ENCODE data around the gene CFAP20DC. TPM values are rescaled to one million over a fixed set of nuclear protein-coding genes. Genes with fewer than 3 reads are reported as not detected.
"Not testable (repeated sequence)": the region's sequence is repeated elsewhere in the genome, so short reads cannot be mapped to it uniquely, and the experiment has no call there.

Gene CFAP20DC
- total and polyA plus RNA-seq, 2 of the 4 experiments (the other 2 are of a cell fraction), result 1.2 to 1.6 TPM

DNA sequence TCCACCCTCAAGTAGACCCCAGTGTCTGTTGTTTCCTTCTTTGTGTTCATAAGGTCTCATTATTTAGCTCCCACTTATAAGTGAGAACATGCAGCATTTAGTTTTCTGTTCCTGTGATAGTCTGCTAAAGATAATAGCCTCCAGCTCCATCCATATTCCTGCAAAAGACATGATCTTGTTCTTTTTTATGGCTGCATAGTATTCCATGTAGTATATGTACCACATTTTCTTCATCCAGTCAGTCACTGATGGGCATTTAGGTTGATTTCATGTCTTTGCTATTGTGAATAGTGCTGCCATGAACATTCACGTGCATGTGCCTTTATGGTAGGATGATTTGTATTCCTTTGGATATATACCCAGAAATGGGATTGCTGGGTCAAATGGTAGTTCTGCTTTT lies 82.0 kb downstream of the CFAP20DC start:
- H3K79me1 ChIP-seq (ENCODE audit: low read depth in 1 of 2, low read length in 2 of 2); H2AK5ac ChIP-seq (ENCODE audit: low read depth, low read length); H4K8ac ChIP-seq (ENCODE audit: low read depth in 2 of 2, low read length in 2 of 2); H3K18ac ChIP-seq (ENCODE audit: low read depth, low read length); CTCF ChIA-PET; H2BK15ac ChIP-seq (ENCODE audit: low read depth, low read length); H3K14ac ChIP-seq (replicated peaks; ENCODE audit: low read depth, low read length); H3K9me3 ChIP-seq (ENCODE audit: control insufficient read depth, insufficient read depth, low read length); H3K56ac ChIP-seq (ENCODE audit: extremely low read depth, insufficient read depth, low read length); BruUV-seq (replicated peaks); H3K4me2 ChIP-seq (ENCODE audit: low read depth, low read length); POLR2A ChIA-PET (ENCODE audit: unreplicated experiment); H4K5ac ChIP-seq (ENCODE audit: low read depth, low read length); H4K91ac ChIP-seq (ENCODE audit: insufficient read depth, low read depth, low read length); DNase-seq; H2AK9ac ChIP-seq (replicated peaks; ENCODE audit: low read depth, low read length, poor library complexity); H3K23ac ChIP-seq (ENCODE audit: low read depth, low read length); H2BK20ac ChIP-seq (ENCODE audit: low read depth, low read length); H3K9me1 ChIP-seq (ENCODE audit: insufficient read depth, low read length); dilution Hi-C loops (cut with HindIII; ENCODE audit: low sequenced_read_pairs, unreplicated experiment); H3K27ac ChIP-seq (ENCODE audit: insufficient read depth, low read length); H2BK5ac ChIP-seq (ENCODE audit: low read depth, low read length, poor library complexity, severe bottlenecking); H4K20me1 ChIP-seq (ENCODE audit: insufficient read depth, low read length); H3K4me3 ChIP-seq (ENCODE audit: insufficient read depth, low read depth, low read length); in situ Hi-C loops (cut with MboI; ENCODE audit: low sequenced_read_pairs); H3K9ac ChIP-seq (ENCODE audit: low read depth, low read length); H2BK120ac ChIP-seq (ENCODE audit: low read depth, low read length); H3K36me3 ChIP-seq (ENCODE audit: control insufficient read depth, insufficient read depth, low read length); intact Hi-C loops (cut with micrococcal nuclease); H3K4ac ChIP-seq (ENCODE audit: low read depth, low read length); H2AFZ ChIP-seq (replicated peaks; ENCODE audit: low read length, poor library complexity); ATAC-seq (ENCODE audit: low read depth); H3K27me3 ChIP-seq (ENCODE audit: control insufficient read depth, insufficient read depth, low read length): not testable (repeated sequence)
- peaks cover 14% of the 10 kb centered on the region for H3K4me1 ChIP-seq (ENCODE audit: control insufficient read depth, insufficient read depth, low read length)
- WGBS, 2 experiments (ENCODE audit: extremely low coverage in 2 of 2, insufficient read length in 1 of 2), result no CpG with 5 or more reads among the region's 1 CpG
